Parathyroid adenoma (tissue), 2 donors: Measurements from ENCODE around the gene MYRF.

Experiments
- H2AFZ ChIP-seq: fragments of 300-600 bp; sonication (generic); one replicate; pipeline ENCODE4 v1.7.0; 2017; ENCODE audit warnings: antibody characterized with exemption, mild to moderate bottlenecking
- H3K27ac ChIP-seq: fragments of 300-600 bp; sonication (generic); one replicate; pipeline ENCODE4 v1.7.0; 2017
- H3K27me3 ChIP-seq: fragments of 300-600 bp; sonication (generic); one replicate; pipeline ENCODE4 v1.7.0; 2017; ENCODE audit warnings: low read length; ENCODE audit not compliant: control insufficient read depth, insufficient read depth
- H3K36me3 ChIP-seq: fragments of 300-600 bp; sonication (generic); one replicate; pipeline ENCODE4 v1.7.0; 2017; ENCODE audit warnings: low read length; ENCODE audit not compliant: control insufficient read depth, insufficient read depth
- H3K4me1 ChIP-seq: fragments of 300-600 bp; sonication (generic); one replicate; pipeline ENCODE4 v1.7.0; 2017; ENCODE audit warnings: control low read depth
- H3K4me2 ChIP-seq: fragments of 300-600 bp; sonication (generic); one replicate; pipeline ENCODE4 v1.7.0; 2017; ENCODE audit warnings: low read length
- H3K4me3 ChIP-seq: fragments of 300-600 bp; sonication (generic); one replicate; pipeline ENCODE4 v1.7.0; 2017; ENCODE audit warnings: low read depth, low read length
- H3K79me2 ChIP-seq: fragments of 300-600 bp; sonication (generic); one replicate; pipeline ENCODE4 v1.7.0; 2017; ENCODE audit warnings: control low read depth
- H3K9ac ChIP-seq: fragments of 300-600 bp; sonication (generic); one replicate; pipeline ENCODE4 v1.7.0; 2017; ENCODE audit warnings: mild to moderate bottlenecking
- H3K9me3 ChIP-seq: fragments of 300-600 bp; sonication (generic); one replicate; pipeline ENCODE4 v1.7.0; 2017; ENCODE audit warnings: low read length; ENCODE audit not compliant: control insufficient read depth
- CTCF ChIP-seq: fragments of 300-600 bp; sonication (generic); IDR thresholded peaks from one replicate; pipeline ENCODE4 v1.7.0; 2017; ENCODE audit warnings: antibody characterized with exemption, mild to moderate bottlenecking
- donor health status: primary hyperparathyroidism.

MYRF gene

GRCh38 chr11:61757213-61757862 is 4.9 kb downstream of the MYRF start:
- Histone ChIP-seq H3K27me3 (no peaks in the 10 kb centered on the region), H3K27ac (no peak overlapping the region), H3K9ac (no peak overlapping the region), H3K4me3 (no peak overlapping the region), H3K36me3 (no peaks in the 10 kb centered on the region), H3K4me2 (no peak overlapping the region), H2AFZ (no peak overlapping the region), H3K79me2 (no peaks in the 10 kb centered on the region), H3K9me3 (no peaks in the 10 kb centered on the region), H3K4me1 (no peaks in the 10 kb centered on the region)
- no peak for TF ChIP-seq CTCF

GRCh38 chr11:61760946-61761345 is 8.5 kb downstream of the MYRF start:
- no peak for TF ChIP-seq CTCF
- Histone ChIP-seq H3K79me2 (no peaks in the 10 kb centered on the region), H3K27ac (no peak overlapping the region), H3K4me1 (no peaks in the 10 kb centered on the region), H3K4me3 (no peak overlapping the region), H3K36me3 (no peaks in the 10 kb centered on the region), H3K4me2 (no peak overlapping the region), H3K27me3 (no peaks in the 10 kb centered on the region), H2AFZ (no peak overlapping the region), H3K9ac (no peak overlapping the region), H3K9me3 (no peaks in the 10 kb centered on the region)

- H3K36me3 ChIP-seq, result no peaks in the 10 kb centered on the region
- no peaks in the 10 kb centered on the region for H3K4me1 ChIP-seq
- TF ChIP-seq CTCF, result no peak
- H3K9me3 ChIP-seq, result no peaks in the 10 kb centered on the region
- no peaks in the 10 kb centered on the region for H3K79me2 ChIP-seq
- H3K9ac ChIP-seq, result no peak overlapping the region
- H3K4me2 ChIP-seq, result no peak overlapping the region
- no peak overlapping the region for H3K4me3 ChIP-seq
- no peaks in the 10 kb centered on the region for H3K27me3 ChIP-seq
- no peak overlapping the region for H3K27ac ChIP-seq
- H2AFZ ChIP-seq, result no peak overlapping the region
Measured at GRCh38 chr11:61761440-61762222, 9.2 kb downstream of the MYRF start.

GRCh38 chr11:61762223-61762615 is 9.8 kb downstream of the MYRF start:
- Histone ChIP-seq H3K79me2 (no peaks in the 10 kb centered on the region), H3K4me3 (no peak overlapping the region), H3K27me3 (no peaks in the 10 kb centered on the region), H3K36me3 (no peaks in the 10 kb centered on the region), H3K4me2 (no peak overlapping the region), H3K9ac (no peak overlapping the region), H3K4me1 (no peaks in the 10 kb centered on the region), H2AFZ (no peak overlapping the region), H3K27ac (no peak overlapping the region), H3K9me3 (no peaks in the 10 kb centered on the region)
- TF ChIP-seq CTCF, result no peak

GRCh38 chr11:61762798-61763197 is 10.4 kb downstream of the MYRF start:
- Histone ChIP-seq H3K4me2 (no peak overlapping the region), H2AFZ (no peak overlapping the region), H3K4me3 (no peak overlapping the region), H3K9ac (no peak overlapping the region), H3K9me3 (no peaks in the 10 kb centered on the region), H3K27me3 (no peaks in the 10 kb centered on the region), H3K36me3 (no peaks in the 10 kb centered on the region), H3K79me2 (no peaks in the 10 kb centered on the region), H3K27ac (no peak overlapping the region), H3K4me1 (no peaks in the 10 kb centered on the region)
- no peak for TF ChIP-seq CTCF
